Occipital lobe (tissue), 2 donors: ENCODE results near the gene AFF3. TPM values are rescaled to one million over a fixed set of nuclear protein-coding genes. Genes with fewer than 3 reads are reported as not detected.
"Not testable (repeated sequence)": the region's sequence is repeated elsewhere in the genome, so short reads cannot be mapped to it uniquely, and the experiment has no call there.

Experiments
- DNase-seq: peaks from one replicate; lab custom pipeline; 2025; lab: John Stamatoyannopoulos, UW
- total RNA-seq: library from RNA; depleted of rRNA; stranded (reverse); fragments of >200 nt; gene quantifications from one replicate; pipeline ENCODE4 v1.2.3, GENCODE V29; 2014

AFF3 gene
- total RNA-seq, 1 donor from 2014 or later: 105 TPM

- no peak for DNase-seq
Measured at GRCh38 chr2:99801327-99801901, 341.0 kb downstream of the AFF3 start.

GRCh38 chr2:99797475-99797874 is 344.9 kb downstream of the AFF3 start:
- DNase-seq: no peak

DNA sequence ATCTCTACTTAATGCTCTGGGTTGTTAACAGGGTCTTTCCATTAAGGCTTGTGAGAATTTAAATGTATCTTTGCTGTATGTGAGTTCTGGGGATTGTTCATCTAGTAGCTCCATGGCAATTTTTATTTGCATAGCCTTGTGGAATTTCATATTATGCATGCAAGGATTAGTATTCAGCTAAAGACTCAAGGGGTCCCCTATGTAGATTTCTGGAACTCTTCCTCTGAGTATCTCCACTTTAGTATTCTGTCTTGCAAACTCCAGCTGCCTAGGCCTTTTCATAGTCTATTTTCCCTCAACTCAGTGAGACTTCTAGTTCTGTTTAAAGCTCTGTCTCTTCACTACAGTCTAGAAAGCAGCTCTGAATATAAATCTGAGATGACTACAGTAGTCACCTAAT is 348.0 kb downstream of the AFF3 start:
- DNase-seq: no peak

DNA sequence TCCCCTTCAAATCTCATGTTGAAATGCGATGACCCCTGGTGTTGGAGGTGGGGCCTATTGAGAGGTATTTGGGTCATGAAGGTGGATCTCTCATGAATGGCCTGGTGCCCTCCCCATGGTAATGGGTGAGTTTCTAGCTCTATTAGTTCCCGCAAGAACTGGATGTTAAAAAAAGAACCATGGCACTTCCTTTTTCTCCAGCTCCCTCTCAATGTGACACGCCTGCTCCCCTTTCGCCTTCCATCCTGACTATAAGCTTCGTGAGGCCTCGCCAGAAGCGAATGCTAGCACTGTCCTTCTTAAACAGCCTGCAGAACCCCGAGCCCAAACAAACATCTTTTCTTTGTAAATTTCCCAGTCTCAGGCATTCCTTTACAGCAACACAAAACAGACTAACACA is 349.4 kb downstream of the AFF3 start:
- DNase-seq: no peak

DNA sequence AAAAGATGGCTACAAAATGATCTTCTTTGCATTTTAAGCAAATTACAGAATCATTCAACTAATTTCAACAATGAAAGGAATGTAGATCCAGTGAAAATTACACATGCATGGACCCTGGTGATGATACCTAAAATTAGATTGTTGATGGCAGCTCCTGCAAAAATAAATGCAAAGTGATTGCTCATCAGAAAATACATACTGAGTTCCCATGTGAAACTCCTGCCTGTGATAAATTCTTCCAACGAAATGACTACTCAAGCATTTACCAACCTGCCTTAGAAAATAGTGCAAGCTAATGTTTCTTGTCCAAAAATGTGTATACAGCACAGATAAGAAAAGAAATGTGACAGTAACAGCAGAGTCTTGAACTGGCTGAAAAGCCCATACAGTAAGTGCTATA is 352.5 kb downstream of the AFF3 start:
- DNase-seq: no peak

- DNase-seq: no peak
Measured at GRCh38 chr2:99787769-99788382, 354.5 kb downstream of the AFF3 start.

DNA sequence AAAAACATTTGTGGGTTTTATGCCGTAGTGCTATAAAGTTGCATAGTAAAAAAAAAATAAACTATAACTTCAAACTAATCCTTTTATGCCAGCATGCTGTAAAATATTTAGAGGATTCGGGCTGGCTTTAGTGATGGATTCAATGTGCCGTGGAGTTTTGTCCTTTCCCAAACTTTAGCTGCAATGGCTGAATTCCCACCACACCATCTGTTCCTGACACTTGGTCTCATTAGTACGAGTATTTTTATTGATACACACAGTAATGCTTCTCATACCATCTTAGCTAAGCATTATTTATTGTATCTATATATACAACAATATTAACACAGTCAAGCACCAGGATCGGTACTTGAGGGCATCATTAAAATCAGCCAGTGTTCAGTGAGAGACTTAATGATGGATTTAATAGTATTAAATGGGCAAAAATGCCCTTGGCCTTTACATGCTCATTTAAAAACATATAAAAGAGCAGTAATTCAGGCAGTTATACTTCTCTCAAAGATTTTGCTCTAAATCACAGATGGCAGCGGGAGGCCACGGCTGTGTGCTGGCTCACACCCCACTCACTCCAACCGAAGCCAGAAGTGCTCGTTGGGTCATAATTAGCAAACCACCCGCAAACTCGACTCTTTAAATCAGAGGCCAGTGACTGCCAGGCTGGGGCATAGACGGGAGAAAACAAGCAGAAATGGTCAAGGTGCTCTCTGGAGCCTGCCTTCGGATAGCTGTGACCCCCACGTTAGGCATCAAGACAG is 355.6 kb downstream of the AFF3 start:
- no peak for DNase-seq

DNA sequence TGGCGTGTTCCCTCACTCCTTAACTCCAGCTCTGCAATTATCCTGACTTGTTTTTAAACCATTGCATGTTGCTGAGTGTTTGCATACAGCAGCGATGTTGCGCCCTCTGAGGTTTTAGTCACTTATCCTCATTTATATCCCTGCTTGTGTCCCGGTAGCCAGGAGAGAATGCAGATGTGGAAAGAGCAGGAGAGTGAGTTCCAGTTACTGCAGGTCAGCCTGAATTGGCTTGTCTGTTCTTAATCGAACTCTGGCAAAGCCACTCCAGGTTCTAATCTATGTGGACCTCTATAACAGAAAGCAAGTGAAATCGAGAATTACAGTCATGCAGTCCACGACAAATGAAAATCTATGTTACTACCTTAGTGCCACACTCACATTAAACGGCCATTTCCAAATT is 357.4 kb downstream of the AFF3 start:
- no peak for DNase-seq

GRCh38 chr2:99784282-99784681 is 358.1 kb downstream of the AFF3 start:
- no peak for DNase-seq

DNA sequence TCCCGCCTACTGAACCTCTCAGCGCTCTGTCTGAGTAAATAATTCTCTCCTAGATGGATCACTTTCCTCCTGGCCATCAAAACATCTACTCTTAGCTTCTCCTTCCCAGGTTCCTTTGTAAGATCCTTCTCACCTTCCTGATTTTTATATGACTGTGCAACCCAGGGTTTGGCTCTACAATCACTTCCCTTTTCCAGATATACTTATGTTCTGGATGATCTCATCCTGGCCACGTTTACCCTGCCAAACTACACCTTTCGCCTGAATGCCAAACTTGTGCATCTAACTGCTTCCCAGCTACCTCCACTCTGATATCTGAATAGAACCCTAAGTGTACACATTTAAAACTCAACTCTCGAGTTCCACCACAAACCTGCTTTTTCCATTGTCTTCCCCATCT is 362.1 kb downstream of the AFF3 start:
- no peak for DNase-seq

DNA sequence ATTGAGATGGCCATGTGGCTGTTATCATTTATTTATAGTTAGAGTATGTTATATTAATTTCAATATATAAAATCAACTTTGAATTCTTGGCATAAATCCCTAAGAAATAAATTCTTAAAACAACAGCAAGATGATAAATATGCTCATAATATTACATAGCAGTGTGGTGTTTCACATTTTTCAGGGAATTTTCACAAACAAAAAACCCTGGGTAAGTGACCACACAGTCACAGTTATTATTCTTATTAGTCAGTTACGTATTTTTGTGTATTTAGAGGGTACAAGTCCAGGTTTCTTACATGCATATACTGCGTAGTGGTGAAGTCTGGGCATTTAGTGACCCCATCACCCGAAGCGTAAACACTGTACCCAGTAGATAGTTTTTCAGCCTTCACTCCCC is 363.1 kb downstream of the AFF3 start:
- no peak for DNase-seq

GRCh38 chr2:99777656-99778290 is 364.6 kb downstream of the AFF3 start:
- no peak for DNase-seq

- DNase-seq: no peak
Measured at GRCh38 chr2:99776906-99777646, 365.3 kb downstream of the AFF3 start.

GRCh38 chr2:99776206-99776905 is 366.0 kb downstream of the AFF3 start:
- DNase-seq: no peak

GRCh38 chr2:99775585-99775984 is 366.8 kb downstream of the AFF3 start:
- no peak for DNase-seq

- not testable (repeated sequence) for DNase-seq
Measured at GRCh38 chr2:99773642-99774041, 368.7 kb downstream of the AFF3 start.

GRCh38 chr2:99772591-99773331 is 369.6 kb downstream of the AFF3 start:
- no peak for DNase-seq

DNA sequence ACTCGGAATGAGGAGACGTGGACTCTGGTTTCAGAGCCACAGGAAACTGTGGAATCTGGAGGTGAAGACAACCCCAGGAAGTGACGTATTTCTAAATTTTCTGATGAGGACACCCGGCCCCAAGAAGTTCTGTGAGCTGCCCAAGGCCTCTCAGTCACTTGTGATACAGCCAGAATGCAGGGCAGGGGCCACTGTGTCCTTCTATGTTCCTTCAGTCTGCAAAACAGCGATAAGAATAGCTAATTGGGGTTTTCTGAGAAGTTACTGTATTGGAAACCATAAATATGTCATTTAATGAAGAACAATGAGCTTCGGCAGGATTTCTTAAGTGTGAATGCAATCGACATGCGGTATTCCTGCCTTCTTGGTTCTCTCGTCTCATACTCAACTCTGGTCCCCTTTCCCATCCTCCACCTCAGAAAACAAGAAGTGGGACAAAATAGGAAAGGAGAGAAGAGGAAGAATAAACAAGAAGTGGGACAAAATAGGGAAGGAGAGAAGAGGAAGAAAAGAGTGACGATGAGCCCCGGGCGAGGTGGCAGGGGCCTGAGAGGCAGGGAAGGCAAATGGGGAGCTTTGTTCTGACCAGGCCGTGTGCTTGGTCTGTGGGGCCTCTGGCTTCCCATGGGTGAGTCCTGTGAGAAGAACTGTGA is 370.6 kb downstream of the AFF3 start:
- DNase-seq: no peak

GRCh38 chr2:99770876-99771275 is 371.5 kb downstream of the AFF3 start:
- DNase-seq: no peak
